ENCODE data around the gene SLC4A1. TPM values are rescaled to one million over a fixed set of nuclear protein-coding genes. Genes with fewer than 3 reads are reported as not detected.

The SLC4A1 gene
- total and polyA plus RNA-seq, 10 donors: 0.04 to 315 (median 10.3) TPM

DNA sequence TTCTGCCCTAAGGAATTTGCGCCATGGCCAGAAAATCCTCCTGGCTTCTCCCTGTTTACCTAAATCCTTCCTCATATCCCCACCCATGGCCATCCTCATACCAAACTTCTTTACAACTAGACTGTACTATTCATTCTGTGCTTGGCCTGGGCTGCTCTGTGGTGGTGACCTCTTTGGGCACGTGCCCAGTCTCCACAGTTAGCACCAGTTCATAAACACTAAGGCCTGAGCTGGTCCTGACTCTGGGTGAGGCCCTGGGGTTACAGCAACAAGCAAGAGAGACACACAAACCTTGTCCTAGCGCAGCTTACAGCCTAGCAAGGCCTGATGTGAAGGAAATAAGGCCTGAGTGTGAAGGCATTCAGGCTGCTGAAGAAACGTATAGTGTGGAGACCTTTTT is 65.2 kb downstream of the SLC4A1 start:
- Histone ChIP-seq H3K27ac (peak overlapping the region in 2 of 8 donors; percentile 11 to 18), H3K27me3 (replicated peaks in 1 of 7) (no peaks in the 10 kb centered on the region), H3K4me1 (peaks cover 6 to 52% (median 33%) of the 10 kb centered on the region in 6 donors), H3K9me3 (no peaks in the 10 kb centered on the region), H3K36me3 (peaks cover 0 to 22% (median 15%) of the 10 kb centered on the region in 6 donors), H3K4me3 (no peak overlapping the region)
- intact Hi-C loops (cut with DNase I; ENCODE audit: low total_unique reads): no loop called here
- no peak for TF ChIP-seq POLR2AphosphoS5 (IDR thresholded peaks at IDR 0.05)
- TF ChIP-seq, protein P1, sequence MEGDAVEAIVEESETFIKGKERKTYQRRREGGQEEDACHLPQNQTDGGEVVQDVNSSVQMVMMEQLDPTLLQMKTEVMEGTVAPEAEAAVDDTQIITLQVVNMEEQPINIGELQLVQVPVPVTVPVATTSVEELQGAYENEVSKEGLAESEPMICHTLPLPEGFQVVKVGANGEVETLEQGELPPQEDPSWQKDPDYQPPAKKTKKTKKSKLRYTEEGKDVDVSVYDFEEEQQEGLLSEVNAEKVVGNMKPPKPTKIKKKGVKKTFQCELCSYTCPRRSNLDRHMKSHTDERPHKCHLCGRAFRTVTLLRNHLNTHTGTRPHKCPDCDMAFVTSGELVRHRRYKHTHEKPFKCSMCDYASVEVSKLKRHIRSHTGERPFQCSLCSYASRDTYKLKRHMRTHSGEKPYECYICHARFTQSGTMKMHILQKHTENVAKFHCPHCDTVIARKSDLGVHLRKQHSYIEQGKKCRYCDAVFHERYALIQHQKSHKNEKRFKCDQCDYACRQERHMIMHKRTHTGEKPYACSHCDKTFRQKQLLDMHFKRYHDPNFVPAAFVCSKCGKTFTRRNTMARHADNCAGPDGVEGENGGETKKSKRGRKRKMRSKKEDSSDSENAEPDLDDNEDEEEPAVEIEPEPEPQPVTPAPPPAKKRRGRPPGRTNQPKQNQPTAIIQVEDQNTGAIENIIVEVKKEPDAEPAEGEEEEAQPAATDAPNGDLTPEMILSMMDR (IDR thresholded peaks at IDR 0.05 in 8 of 11, conservative IDR thresholded peaks at IDR 0.05 in 3 of 11): no peak
- TF ChIP-seq POLR2A (IDR thresholded peaks at IDR 0.05): no peak
- WGBS, 5 donors: 82 to 89% (median 85%) methylated on average over 4 of the region's 4 CpGs
- no peak for DNase-seq

DNA sequence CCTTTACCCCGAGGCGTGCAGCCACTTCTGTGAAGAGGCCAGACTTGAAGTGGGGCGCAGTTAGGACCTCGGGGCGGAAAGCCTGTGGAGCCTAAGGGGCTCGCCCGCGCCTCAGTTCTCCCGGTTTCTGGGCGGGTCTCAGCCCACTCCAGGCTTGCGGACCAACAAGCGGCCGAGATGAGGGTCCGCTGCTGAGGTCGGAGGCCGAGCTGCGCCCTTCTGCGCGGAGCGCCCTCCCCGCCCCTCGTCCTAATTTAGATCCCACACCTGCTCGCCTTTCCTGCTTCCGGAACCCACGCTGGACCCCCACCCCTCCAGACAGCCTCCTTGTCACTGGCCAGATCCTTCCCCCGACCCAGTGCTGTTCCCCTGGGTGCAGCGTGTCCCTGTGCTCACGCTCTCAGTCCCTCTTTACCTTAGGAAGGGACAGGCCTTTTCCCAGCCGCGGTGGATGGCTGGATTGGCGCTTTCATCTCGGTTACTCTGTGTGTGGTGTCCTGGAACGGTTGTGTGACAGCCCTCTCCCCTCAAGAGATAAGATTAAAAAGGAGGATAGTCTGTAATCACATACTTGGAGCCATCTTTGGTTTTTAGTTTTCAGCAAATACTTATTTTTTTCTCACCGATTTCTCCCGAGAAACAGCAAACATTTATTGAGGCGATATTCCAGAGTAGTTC is 67.3 kb downstream of the SLC4A1 start:
- H3K27me3 ChIP-seq (replicated peaks in 1 of 7): no peaks in the 10 kb centered on the region
- no peaks in the 10 kb centered on the region for H3K9me3 ChIP-seq
- peaks cover 12 to 73% (median 44%) of the 10 kb centered on the region in 6 donors for H3K4me1 ChIP-seq
- peak in 1 of 3 donors; percentile 31 for TF ChIP-seq POLR2AphosphoS5 (IDR thresholded peaks at IDR 0.05)
- TF ChIP-seq, protein P1 (IDR thresholded peaks at IDR 0.05 in 8 of 11, conservative IDR thresholded peaks at IDR 0.05 in 3 of 11): no peak
- intact Hi-C loops (cut with DNase I; ENCODE audit: low total_unique reads): no loop called here
- H3K27ac ChIP-seq: peak overlapping the region; percentile 95 to 100 (median 98)
- H3K4me3 ChIP-seq: peak overlapping the region; percentile 63 to 96 (median 72)
- peaks cover 0 to 23% (median 18%) of the 10 kb centered on the region in 6 donors for H3K36me3 ChIP-seq
- DNase-seq: no peak
- WGBS, 5 donors: 6 to 10% (median 6%) methylated on average over 24 to 36 of the region's 36 CpGs

DNA sequence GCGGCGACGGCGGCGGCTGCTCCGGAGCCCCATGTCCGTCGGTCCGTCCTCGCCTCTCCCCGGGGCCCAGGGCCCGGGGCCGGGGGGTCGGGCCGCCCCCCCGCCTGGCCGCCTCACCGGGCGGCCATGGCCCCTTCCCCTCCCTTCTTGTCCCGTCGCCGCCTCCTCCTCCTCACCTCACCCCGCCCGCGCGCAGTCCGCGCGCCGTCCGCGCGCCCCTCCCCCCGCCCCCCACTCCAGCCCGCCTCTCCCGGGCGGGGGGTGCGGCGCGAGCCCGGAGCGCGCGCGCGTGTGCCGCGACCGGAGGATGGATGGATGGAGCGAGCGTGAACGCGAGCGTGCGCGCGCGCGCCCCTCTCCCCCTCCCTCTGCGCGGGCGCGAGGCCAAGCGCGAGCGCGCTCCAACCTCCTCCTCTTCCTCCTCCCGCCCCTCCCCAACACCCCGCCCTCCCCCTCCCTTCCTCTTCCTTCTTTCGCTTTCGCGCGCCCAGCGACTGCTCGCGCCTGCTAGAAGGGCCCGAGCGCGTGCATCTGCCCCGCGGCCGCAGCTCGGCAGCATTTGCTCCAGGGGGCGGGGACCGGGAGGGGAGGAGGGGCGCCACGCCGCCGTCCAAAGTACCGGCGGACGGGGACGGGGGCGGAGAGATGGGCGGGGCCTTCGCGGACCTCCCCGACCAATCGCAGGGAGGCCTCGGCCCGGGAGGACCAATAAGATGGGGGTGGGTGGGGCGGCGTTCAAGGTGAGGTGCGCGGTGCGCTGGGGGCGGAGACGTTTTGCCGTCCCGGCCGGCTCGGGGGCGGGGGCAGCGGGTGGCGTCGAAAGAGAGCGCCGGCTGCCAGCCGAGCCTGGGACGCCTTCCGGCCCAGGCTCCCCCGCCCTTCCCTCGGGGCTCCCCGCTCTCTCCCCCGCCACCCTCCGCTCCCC is 68.1 kb downstream of the SLC4A1 start, which contains the start of gene ATXN7L3:
ATXN7L3 (minus strand) TSS at position 332 of the 925 bp plus-strand sequence. CDS start 1,814 bp downstream, outside the sequence.
- H3K27me3 ChIP-seq (replicated peaks in 1 of 7): no peaks in the 10 kb centered on the region
- intact Hi-C loops (cut with DNase I; ENCODE audit: low total_unique reads): no loop called here
- TF ChIP-seq POLR2AphosphoS5 (IDR thresholded peaks at IDR 0.05): peak; percentile 81 to 90 (median 81)
- TF ChIP-seq, protein P1 (IDR thresholded peaks at IDR 0.05 in 8 of 11, conservative IDR thresholded peaks at IDR 0.05 in 3 of 11): peak in 1 of 11 experiments; percentile 29
- TF ChIP-seq POLR2A (IDR thresholded peaks at IDR 0.05): no peak

More for the DNA sequence above, 68.1 kb downstream of the SLC4A1 start, which contains the start of gene ATXN7L3:
- Histone ChIP-seq H3K4me3 (peak within 1 kb of the TSS; percentile 63 to 96 (median 72)), H3K9me3 (no peaks in the 10 kb centered on the region), H3K4me1 (peaks cover 12 to 74% (median 44%) of the 10 kb centered on the region in 6 donors), H3K27ac (peak within 1 kb of the TSS; percentile 95 to 100 (median 98)), H3K36me3 (peaks cover 0 to 31% (median 26%) of the 10 kb centered on the region in 6 donors)
- peak; percentile 99 for DNase-seq
- 0 to 1% (median 0%) methylated on average over 11 to 124 of the region's 126 CpGs for WGBS, 5 donors

Measured in spleen (tissue), 11 donors.